GM21447 (cell line): Measurements from ENCODE around the gene CNTNAP1.

ENCODE experiments used
- ATAC-seq: cut with Tn5 transposase; IDR thresholded peaks from one replicate; pipeline ENCODE4 v1.9.1; 2021; ENCODE audit not compliant: unreplicated experiment

Gene CNTNAP1

GRCh38 chr17:42683407-42684034, 1.2 kb downstream of the CNTNAP1 start:
- no peak for ATAC-seq

GRCh38 chr17:42684929-42685556, 2.7 kb downstream of the CNTNAP1 start:
- no peak for ATAC-seq

- no peak for ATAC-seq
These were observed 3.5 kb downstream of the CNTNAP1 start for GRCh38 chr17:42685831-42686230.

- no peak for ATAC-seq
These were observed 4.3 kb downstream of the CNTNAP1 start for GRCh38 chr17:42686520-42687128.

DNA sequence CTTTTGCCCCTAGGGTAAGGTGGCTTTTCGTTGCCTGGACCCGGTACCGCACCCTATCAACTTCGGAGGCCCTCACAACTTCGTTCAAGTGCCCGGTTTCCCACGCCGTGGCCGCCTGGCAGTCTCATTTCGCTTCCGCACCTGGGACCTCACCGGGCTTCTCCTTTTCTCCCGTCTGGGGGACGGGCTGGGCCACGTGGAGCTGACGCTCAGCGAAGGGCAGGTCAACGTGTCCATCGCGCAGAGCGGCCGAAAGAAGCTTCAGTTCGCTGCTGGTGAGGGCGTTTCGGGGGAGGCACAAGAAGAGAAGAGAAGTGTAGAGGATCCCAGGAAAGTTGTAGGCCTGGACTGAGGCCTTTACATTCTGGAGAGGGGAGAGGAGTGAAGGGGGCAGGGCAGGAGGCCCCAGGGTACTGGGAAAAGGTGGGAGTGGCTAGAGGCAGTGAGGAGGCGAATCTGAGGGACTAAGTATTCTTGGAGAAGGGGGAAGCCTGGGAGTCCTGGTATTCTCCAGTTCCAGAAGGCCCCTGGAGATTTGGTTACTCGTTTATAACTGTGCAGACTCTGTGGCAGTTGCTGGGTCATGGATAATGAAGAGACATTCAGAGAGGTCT, 5.5 kb downstream of the CNTNAP1 start:
- no peak for ATAC-seq

DNA sequence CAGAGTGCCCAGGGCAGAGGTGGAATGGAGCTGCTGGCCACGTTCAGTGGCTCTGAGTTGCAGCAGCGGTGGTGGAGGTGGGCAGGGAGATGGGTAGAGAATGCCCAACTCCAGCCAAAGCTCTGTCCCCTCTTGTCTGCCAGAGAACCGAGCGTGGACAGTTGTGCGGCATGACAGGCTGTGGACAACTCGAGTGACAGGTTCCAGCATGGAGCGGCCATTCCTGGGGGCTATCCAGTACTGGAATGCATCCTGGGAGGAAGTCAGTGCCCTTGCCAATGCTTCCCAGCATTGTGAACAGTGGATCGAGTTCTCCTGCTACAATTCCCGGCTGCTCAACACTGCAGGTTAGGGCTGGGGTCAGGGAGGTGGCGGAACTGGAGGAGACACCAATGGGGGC, 8.3 kb downstream of the CNTNAP1 start:
- no peak for ATAC-seq

- no peak for ATAC-seq
These were observed 8.8 kb downstream of the CNTNAP1 start for GRCh38 chr17:42691021-42691545.

GRCh38 chr17:42692489-42692888, 10.2 kb downstream of the CNTNAP1 start:
- no peak for ATAC-seq

DNA sequence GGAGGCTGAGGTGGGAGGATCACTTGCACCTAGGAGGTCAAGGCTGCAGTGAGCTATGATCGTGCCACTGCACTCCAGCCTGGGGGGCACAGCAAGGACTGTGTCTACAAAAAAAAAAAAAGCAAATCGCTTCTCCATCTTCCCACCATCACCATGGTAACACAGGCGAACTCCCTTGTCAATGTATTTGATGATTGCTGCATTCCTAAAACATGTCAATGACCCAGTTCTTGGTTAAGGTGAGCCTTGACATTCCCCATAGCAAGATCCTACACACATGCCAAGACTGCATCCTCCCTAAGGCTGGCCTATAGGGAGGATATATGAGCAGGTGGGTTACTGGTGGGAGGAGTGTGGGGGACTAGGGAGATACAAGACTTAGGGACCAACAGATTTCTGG, 12.2 kb downstream of the CNTNAP1 start:
- ATAC-seq: no peak

DNA sequence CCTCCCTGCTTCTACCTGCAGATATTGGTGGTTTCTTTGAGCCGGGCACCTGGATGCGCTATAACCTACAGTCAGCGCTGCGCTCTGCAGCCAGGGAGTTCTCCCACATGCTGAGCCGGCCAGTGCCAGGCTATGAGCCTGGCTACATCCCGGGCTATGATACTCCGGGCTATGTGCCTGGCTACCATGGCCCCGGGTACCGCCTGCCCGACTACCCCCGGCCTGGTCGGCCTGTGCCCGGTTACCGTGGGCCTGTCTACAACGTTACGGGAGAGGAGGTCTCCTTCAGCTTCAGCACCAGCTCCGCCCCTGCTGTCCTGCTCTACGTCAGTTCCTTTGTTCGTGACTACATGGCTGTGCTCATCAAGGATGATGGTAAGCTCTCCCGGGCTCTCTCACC, 13.2 kb downstream of the CNTNAP1 start:
- no peak for ATAC-seq

DNA sequence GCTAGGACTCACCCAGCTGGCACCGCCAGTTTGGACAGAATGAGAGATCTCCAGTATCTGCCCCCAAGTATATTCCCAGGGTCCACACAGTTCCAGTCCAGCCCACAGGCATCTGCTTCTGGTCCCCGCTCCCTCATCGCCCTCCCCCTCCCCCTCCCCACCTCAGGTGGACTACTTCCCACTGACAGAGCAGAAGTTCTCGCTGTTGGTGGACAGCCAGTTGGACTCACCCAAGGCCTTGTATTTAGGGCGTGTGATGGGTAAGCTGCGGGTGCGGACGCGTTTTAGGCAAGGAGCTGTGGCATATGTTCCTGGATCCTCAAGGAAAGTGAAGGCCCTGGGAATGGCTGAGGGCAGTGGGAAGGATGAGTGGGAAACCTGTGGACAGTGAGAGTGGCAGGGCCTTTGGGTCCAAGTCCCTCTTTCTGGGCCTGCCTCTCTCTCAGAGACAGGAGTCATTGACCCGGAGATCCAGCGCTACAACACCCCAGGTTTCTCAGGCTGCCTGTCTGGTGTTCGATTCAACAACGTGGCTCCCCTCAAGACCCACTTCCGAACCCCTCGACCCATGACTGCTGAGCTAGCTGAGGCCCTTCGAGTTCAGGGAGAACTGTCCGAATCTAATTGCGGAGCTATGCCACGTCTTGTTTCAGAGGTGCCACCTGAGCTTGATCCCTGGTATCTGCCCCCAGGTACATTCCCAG, 14.9 kb downstream of the CNTNAP1 start:
- ATAC-seq: no peak

DNA sequence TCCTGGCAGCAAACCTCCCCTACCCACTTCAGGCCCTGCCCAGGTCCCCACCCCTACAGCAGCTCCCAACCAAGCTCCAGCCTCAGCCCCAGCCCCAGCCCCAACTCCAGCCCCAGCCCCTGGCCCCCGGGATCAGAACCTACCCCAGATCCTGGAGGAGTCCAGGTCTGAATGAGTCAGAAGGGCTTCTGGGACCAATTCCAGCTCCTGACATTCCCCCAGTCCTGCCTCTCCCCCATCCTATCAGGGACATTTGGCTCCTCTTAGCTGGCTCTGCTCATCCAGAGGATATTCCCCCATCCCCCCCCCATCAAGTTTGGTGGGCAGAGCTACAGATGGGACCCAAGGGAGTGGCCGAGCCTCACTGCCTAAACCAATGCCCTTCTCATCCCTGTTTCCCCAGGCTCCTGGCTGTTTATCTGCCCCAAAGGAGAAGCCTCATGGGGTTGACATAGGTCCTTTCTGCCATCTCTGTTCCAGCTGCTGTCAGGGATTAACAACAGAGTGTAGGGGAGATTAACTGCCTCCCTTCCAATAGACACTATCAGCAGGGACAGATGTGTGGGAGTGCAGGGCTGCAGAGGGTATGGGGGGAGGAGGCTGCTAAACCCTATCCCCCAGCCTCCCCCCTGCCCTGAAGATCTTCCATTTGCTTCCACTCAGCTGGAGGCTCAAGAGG, 16.5 kb downstream of the CNTNAP1 start:
- no peak for ATAC-seq

DNA sequence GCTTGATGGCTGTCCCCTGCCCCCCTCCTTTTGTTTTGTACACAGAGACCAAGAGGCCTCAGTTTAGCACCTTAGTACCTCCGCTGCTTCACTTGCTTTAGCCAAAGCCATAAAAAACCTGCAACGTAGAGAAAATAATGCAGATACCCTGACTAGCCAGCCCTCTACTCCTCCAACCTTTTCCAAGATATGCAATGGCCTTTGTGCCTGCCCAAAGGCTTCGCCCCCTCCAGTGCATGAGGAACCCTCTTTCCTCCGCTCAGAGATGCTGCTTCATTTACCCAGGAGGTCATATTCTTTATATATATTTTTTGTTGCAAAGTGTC, 17.0 kb downstream of the CNTNAP1 start:
- no peak for ATAC-seq

GRCh38 chr17:42700586-42701289, 18.4 kb downstream of the CNTNAP1 start:
- ATAC-seq: no peak

GRCh38 chr17:42702446-42702845, 20.1 kb downstream of the CNTNAP1 start:
- ATAC-seq: no peak

DNA sequence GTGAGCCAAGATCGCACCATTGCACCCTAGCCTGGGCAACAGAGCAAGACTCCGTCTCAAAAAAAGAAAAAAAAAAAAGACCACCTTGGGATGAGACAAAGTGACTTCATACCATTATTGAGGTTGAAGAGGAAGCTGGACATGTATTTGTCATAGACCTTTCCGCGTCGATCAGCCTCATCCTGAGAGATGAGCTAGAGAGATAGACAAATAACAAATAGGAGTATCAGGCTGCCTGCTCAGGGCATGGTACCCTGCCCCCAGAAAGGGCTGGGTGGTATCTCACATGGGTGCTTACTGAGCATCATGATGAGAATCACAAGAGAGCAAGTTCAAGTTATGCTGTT, 22.1 kb downstream of the CNTNAP1 start:
- no peak for ATAC-seq

GRCh38 chr17:42704837-42705494, 22.6 kb downstream of the CNTNAP1 start:
- ATAC-seq: peak; percentile 78

DNA sequence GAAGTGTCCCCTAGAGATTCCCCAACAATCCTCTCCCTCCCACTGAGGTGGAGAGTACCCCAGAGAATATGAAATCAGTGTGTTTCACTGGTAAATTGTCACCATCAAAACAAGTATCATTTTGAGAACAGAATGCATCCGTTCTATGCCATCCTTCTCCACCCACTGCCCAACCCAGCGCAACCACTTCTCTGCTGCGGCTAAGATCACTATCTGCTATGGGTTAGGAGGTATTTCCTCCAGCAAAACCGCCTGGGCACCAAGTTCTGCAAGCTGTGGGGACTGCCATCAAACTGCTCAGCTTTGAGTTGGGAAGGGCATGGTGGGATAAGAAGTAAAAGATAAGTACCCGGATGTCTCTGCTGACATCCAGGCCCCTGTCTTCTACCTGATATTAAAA, 24.4 kb downstream of the CNTNAP1 start:
- ATAC-seq: no peak

GRCh38 chr17:42708588-42708987, 26.3 kb downstream of the CNTNAP1 start:
- no peak for ATAC-seq

DNA sequence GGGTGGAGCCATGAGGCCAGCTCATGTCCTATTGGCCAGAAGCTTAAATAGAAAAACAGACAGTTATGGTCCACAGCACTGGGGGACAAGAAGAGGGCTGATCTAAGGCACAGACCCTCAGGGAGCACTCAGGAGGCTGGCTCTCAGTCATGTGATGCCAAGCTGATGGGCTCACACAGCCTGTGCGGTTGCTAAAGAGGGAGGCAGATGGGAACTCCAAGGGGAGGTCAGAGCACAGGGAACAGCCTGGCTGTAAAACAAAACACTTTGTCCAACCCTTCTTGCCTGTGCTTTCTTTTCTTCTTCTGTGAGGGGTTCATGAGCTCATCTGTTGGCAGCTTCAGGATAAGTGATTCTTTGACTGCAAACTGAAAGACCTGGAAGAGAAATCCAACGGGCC, 27.2 kb downstream of the CNTNAP1 start:
- ATAC-seq: no peak
